Keratinocyte (primary cell): ENCODE measurements around the gene GOLGA7B. TPM values are rescaled to one million over a fixed set of nuclear protein-coding genes. Genes with fewer than 3 reads are reported as not detected.

Source experiments
- DNase-seq: peaks from one replicate; pipeline ENCODE4 v3.0.0-alpha.2; 2011; ENCODE audit warnings: low read depth, missing footprints, low spot score
- FAIRE-seq: peaks from 2 replicates; lab custom pipeline; 2011; peaks lifted over from hg19 to GRCh38; lab: Jason Lieb, UNC
- H2AFZ ChIP-seq: 2 replicates; pipeline ENCODE4 v1.6.0; 2012; ENCODE audit warnings: low read length, control low read depth, inconsistent platforms; ENCODE audit not compliant: control insufficient read depth
- H3K27ac ChIP-seq: 2 replicates; pipeline ENCODE4 v1.5.1; 2011; ENCODE audit warnings: low read length; ENCODE audit not compliant: control insufficient read depth, insufficient read depth
- H3K27me3 ChIP-seq: 3 replicates; pipeline ENCODE4 v1.6.0; 2011; ENCODE audit warnings: low read length; ENCODE audit not compliant: control insufficient read depth, insufficient read depth; ENCODE audit errors: extremely low read depth
- H3K36me3 ChIP-seq, 2 experiments: 2 replicates in 1 of 2; 3 replicates in 1 of 2; pipeline ENCODE4 v1.5.1; 2011; ENCODE audit warnings: low read length in 2 of 2, mild to moderate bottlenecking in 1 of 2; ENCODE audit not compliant: control insufficient read depth in 2 of 2, insufficient read depth in 2 of 2; ENCODE audit errors: extremely low read depth in 1 of 2
- H3K4me1 ChIP-seq: 3 replicates; pipeline ENCODE4 v1.5.1; 2011; ENCODE audit warnings: low read length; ENCODE audit not compliant: control insufficient read depth, insufficient read depth; ENCODE audit errors: extremely low read depth
- H3K4me2 ChIP-seq: 3 replicates; pipeline ENCODE4 v1.6.0; 2011; ENCODE audit warnings: low read depth, low read length; ENCODE audit not compliant: control insufficient read depth, insufficient read depth; ENCODE audit errors: extremely low read depth
- H3K4me3 ChIP-seq, 3 experiments: fragments of 200-600 bp in 1 of 3; sonication (generic) in 1 of 3; 2 replicates in 2 of 3; 3 replicates in 1 of 3; pipeline ENCODE4 v1.5.1; 2011 to 2016; ENCODE audit warnings: low read length in 3 of 3, mild to moderate bottlenecking in 3 of 3, control low read depth in 2 of 3, inconsistent platforms in 1 of 3, low read depth in 1 of 3, mixed read lengths in 1 of 3, mixed run types in 1 of 3, moderate library complexity in 1 of 3; ENCODE audit not compliant: control insufficient read depth in 2 of 3, insufficient read depth in 2 of 3; ENCODE audit errors: extremely low read depth in 1 of 3
- H3K79me2 ChIP-seq: 2 replicates; pipeline ENCODE4 v1.6.0; 2012; ENCODE audit warnings: low read length; ENCODE audit not compliant: control insufficient read depth, insufficient read depth
- H3K9ac ChIP-seq: 3 replicates; pipeline ENCODE4 v1.6.0; 2011; ENCODE audit warnings: low read length; ENCODE audit not compliant: control insufficient read depth, insufficient read depth; ENCODE audit errors: extremely low read depth
- H3K9me1 ChIP-seq: 3 replicates; pipeline ENCODE4 v1.6.0; 2011; ENCODE audit warnings: low read length; ENCODE audit not compliant: control insufficient read depth, insufficient read depth; ENCODE audit errors: extremely low read depth
- H3K9me3 ChIP-seq: 2 replicates; pipeline ENCODE4 v1.5.1; 2012; ENCODE audit warnings: low read depth, low read length; ENCODE audit not compliant: control insufficient read depth
- H4K20me1 ChIP-seq: 3 replicates; pipeline ENCODE4 v1.6.0; 2011; ENCODE audit warnings: low read length; ENCODE audit not compliant: control insufficient read depth, insufficient read depth; ENCODE audit errors: extremely low read depth
- EZH2 ChIP-seq: IDR thresholded peaks from one replicate; pipeline ENCODE4 v1.6.1; 2012; ENCODE audit warnings: inconsistent platforms, mild to moderate bottlenecking, low read length, moderate library complexity
- dilution Hi-C: fragments of 300-500 bp; cut with MboI; formaldehyde crosslinking; loops from one replicate; pipeline ENCODE4 v1.7.0; 2020; ENCODE audit warnings: low sequenced_read_pairs; ENCODE audit not compliant: extremely low pct_ligation_motif_present
- polyA plus RNA-seq, 5 experiments: library from polyadenylated mRNA; depleted of rRNA in 3 of 5; stranded (reverse) in 3 of 5; stranded (forward) in 1 of 5; unstranded in 1 of 5; fragments of >200 nt; gene quantifications; 1 replicate in 1 of 5; 2 replicates in 3 of 5; 3 replicates in 1 of 5; pipeline versions ENCODE4 v1.2.1 to v1.2.3, GENCODE V29; 2011 to 2012; ENCODE audit warnings: missing spikeins in 2 of 5, low read depth in 1 of 5, low replicate concordance in 1 of 5
- TF ChIP-seq, protein P1 (sequence below), 3 experiments: IDR thresholded peaks in 1 of 3; conservative IDR thresholded peaks in 1 of 3; optimal IDR thresholded peaks in 1 of 3; 2 replicates in 2 of 3; 3 replicates in 1 of 3; pipeline versions ENCODE3 to v1.5.1; 2011; ENCODE audit warnings: low read length in 3 of 3, mild to moderate bottlenecking in 3 of 3, moderate library complexity in 2 of 3, control low read depth in 1 of 3, inconsistent platforms in 1 of 3; ENCODE audit not compliant: insufficient read depth in 2 of 3; ENCODE audit errors: extremely low read depth in 1 of 3

GOLGA7B gene
- polyA plus RNA-seq, 1 donor (not counting 4 experiments of a cell fraction or from before 2014, with no cell fraction given) = 4.9 TPM

DNA sequence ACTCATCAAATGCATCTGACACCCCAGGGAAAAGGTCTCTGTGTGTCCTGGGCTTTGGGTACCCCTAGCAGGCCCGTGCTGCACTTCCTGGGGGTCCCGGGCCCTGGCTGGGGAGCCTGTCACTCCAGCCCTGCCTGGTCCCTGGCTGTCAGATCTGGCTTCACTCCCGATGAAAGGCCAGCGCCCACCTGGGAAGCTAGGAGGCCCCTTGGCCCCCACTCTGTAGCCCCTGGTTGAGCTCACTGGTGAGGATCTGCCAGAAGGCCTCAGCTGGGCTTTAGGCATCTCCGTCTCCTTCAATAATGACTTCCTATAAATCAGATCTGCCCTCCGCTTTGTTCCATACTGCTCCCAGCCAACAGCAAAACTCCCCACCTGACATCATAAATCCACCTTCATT is 64.0 kb downstream of the GOLGA7B start:
- dilution Hi-C loops = no loop called here
- FAIRE-seq = no peak
- H3K4me3 ChIP-seq = no peak overlapping the region

GRCh38 chr10:97914171-97914836 is 64.7 kb downstream of the GOLGA7B start:
- DNase-seq (no peak), FAIRE-seq (no peak)
- no peaks in the 10 kb centered on the region for H3K9me3 ChIP-seq
- dilution Hi-C loops = no loop called here
- H3K4me1 ChIP-seq = no peaks in the 10 kb centered on the region
- H3K27me3 ChIP-seq = peaks cover 42% of the 10 kb centered on the region
- no peak overlapping the region for H3K4me3 ChIP-seq
- H3K27ac ChIP-seq = no peak overlapping the region
- H3K36me3 ChIP-seq = no peaks in the 10 kb centered on the region
- no peaks in the 10 kb centered on the region for H4K20me1 ChIP-seq
- H2AFZ ChIP-seq = no peak overlapping the region
- no peaks in the 10 kb centered on the region for H3K79me2 ChIP-seq
- no peak overlapping the region for H3K9ac ChIP-seq
- no peaks in the 10 kb centered on the region for H3K9me1 ChIP-seq
- H3K4me2 ChIP-seq = no peak overlapping the region
- TF ChIP-seq EZH2 = no peak
- TF ChIP-seq, protein P1, sequence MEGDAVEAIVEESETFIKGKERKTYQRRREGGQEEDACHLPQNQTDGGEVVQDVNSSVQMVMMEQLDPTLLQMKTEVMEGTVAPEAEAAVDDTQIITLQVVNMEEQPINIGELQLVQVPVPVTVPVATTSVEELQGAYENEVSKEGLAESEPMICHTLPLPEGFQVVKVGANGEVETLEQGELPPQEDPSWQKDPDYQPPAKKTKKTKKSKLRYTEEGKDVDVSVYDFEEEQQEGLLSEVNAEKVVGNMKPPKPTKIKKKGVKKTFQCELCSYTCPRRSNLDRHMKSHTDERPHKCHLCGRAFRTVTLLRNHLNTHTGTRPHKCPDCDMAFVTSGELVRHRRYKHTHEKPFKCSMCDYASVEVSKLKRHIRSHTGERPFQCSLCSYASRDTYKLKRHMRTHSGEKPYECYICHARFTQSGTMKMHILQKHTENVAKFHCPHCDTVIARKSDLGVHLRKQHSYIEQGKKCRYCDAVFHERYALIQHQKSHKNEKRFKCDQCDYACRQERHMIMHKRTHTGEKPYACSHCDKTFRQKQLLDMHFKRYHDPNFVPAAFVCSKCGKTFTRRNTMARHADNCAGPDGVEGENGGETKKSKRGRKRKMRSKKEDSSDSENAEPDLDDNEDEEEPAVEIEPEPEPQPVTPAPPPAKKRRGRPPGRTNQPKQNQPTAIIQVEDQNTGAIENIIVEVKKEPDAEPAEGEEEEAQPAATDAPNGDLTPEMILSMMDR (optimal IDR thresholded peaks at IDR 0.05 in 1 of 3, IDR thresholded peaks at IDR 0.05 in 1 of 3, conservative IDR thresholded peaks at IDR 0.05 in 1 of 3; ENCODE audit: extremely low read depth in 1 of 3, insufficient read depth in 2 of 3, low read length in 3 of 3) = no peak

More for the DNA sequence above, 64.0 kb downstream of the GOLGA7B start:
- Histone ChIP-seq H3K4me1 (no peaks in the 10 kb centered on the region), H3K9ac (no peak overlapping the region), H3K36me3 (no peaks in the 10 kb centered on the region), H4K20me1 (no peaks in the 10 kb centered on the region), H2AFZ (no peak overlapping the region), H3K9me3 (no peaks in the 10 kb centered on the region), H3K27me3 (peaks cover 42% of the 10 kb centered on the region), H3K4me2 (no peak overlapping the region), H3K79me2 (no peaks in the 10 kb centered on the region), H3K27ac (no peak overlapping the region), H3K9me1 (no peaks in the 10 kb centered on the region)
- no peak for DNase-seq
- TF ChIP-seq, protein P1 (optimal IDR thresholded peaks at IDR 0.05 in 1 of 3, IDR thresholded peaks at IDR 0.05 in 1 of 3, conservative IDR thresholded peaks at IDR 0.05 in 1 of 3; ENCODE audit: extremely low read depth in 1 of 3, insufficient read depth in 2 of 3, low read length in 3 of 3) = no peak
- no peak for TF ChIP-seq EZH2
